Subcutaneous abdominal adipose tissue (tissue), 5 donors: ENCODE data around the gene CHST11.

Source experiments
- H3K27ac ChIP-seq: one replicate; pipeline ENCODE4 v1.7.0; 2013; ENCODE audit warnings: low read depth, mild to moderate bottlenecking, inconsistent platforms, low read length, moderate library complexity
- H3K27me3 ChIP-seq, 5 donors: one replicate each; pipeline ENCODE4 v1.7.0; 2013; ENCODE audit warnings: low read length in 5 of 5, inconsistent platforms in 1 of 5; ENCODE audit not compliant: control insufficient read depth in 5 of 5, insufficient read depth in 4 of 5
- H3K36me3 ChIP-seq, 5 donors: one replicate each; pipeline ENCODE4 v1.7.0; 2013; ENCODE audit warnings: low read length in 5 of 5; ENCODE audit not compliant: control insufficient read depth in 5 of 5, insufficient read depth in 5 of 5
- H3K4me1 ChIP-seq, 5 donors: one replicate each; pipeline ENCODE4 v1.7.0; 2013; ENCODE audit warnings: low read length in 5 of 5, mild to moderate bottlenecking in 3 of 5, moderate library complexity in 1 of 5; ENCODE audit not compliant: control insufficient read depth in 5 of 5, insufficient read depth in 5 of 5
- H3K4me3 ChIP-seq, 5 donors: one replicate each; pipeline ENCODE4 v1.7.0; 2013; ENCODE audit warnings: low read length in 5 of 5, low read depth in 1 of 5
- H3K9ac ChIP-seq, 5 donors: one replicate each; pipeline ENCODE4 v1.7.0; 2013; ENCODE audit warnings: low read length in 5 of 5, mild to moderate bottlenecking in 4 of 5, moderate library complexity in 3 of 5
- H3K9me3 ChIP-seq, 5 donors: one replicate each; pipeline ENCODE4 v1.7.0; 2013; ENCODE audit warnings: low read length in 5 of 5; ENCODE audit not compliant: control insufficient read depth in 5 of 5
- donor health status: healthy.
- donor health status: healthy.
- donor health status: healthy.
- donor health status: healthy.
- donor health status: healthy.

Gene CHST11

GRCh38 chr12:104749545-104749944, 292.8 kb downstream of the CHST11 start:
- Histone ChIP-seq H3K4me1 (peaks cover 0 to 30% (median 6%) of the 10 kb centered on the region in 5 donors), H3K27me3 (peaks cover 0 to 4% (median 0%) of the 10 kb centered on the region in 5 donors), H3K27ac (peak overlapping the region; percentile 15), H3K9ac (no peak overlapping the region), H3K36me3 (no peaks in the 10 kb centered on the region), H3K4me3 (no peak overlapping the region), H3K9me3 (no peaks in the 10 kb centered on the region)

- Histone ChIP-seq H3K36me3 (no peaks in the 10 kb centered on the region), H3K27me3 (peaks cover 0 to 4% (median 0%) of the 10 kb centered on the region in 5 donors), H3K27ac (peak overlapping the region; percentile 15), H3K4me1 (peaks cover 0 to 30% (median 6%) of the 10 kb centered on the region in 5 donors), H3K4me3 (no peak overlapping the region), H3K9ac (no peak overlapping the region), H3K9me3 (no peaks in the 10 kb centered on the region)
These were observed 293.3 kb downstream of the CHST11 start for GRCh38 chr12:104750061-104750460.

- Histone ChIP-seq H3K9me3 (no peaks in the 10 kb centered on the region), H3K27me3 (peaks cover 0 to 4% (median 0%) of the 10 kb centered on the region in 5 donors), H3K9ac (no peak overlapping the region), H3K27ac (no peak overlapping the region), H3K4me3 (no peak overlapping the region), H3K36me3 (no peaks in the 10 kb centered on the region), H3K4me1 (peaks cover 0 to 28% (median 6%) of the 10 kb centered on the region in 5 donors)
These were observed 294.4 kb downstream of the CHST11 start for GRCh38 chr12:104751120-104751519.

- H3K36me3 ChIP-seq: no peaks in the 10 kb centered on the region
- no peaks in the 10 kb centered on the region for H3K9me3 ChIP-seq
- H3K4me3 ChIP-seq: no peak overlapping the region
- peaks cover 0 to 23% (median 6%) of the 10 kb centered on the region in 5 donors for H3K4me1 ChIP-seq
- H3K27me3 ChIP-seq: peaks cover 0 to 4% (median 0%) of the 10 kb centered on the region in 5 donors
- H3K27ac ChIP-seq: no peak overlapping the region
- no peak overlapping the region for H3K9ac ChIP-seq
These were observed 294.8 kb downstream of the CHST11 start for GRCh38 chr12:104751594-104751993.

- Histone ChIP-seq H3K4me3 (no peak overlapping the region), H3K4me1 (peaks cover 0 to 20% (median 6%) of the 10 kb centered on the region in 5 donors), H3K9ac (no peak overlapping the region), H3K36me3 (peaks cover 0 to 3% (median under 1%) of the 10 kb centered on the region in 5 donors), H3K9me3 (no peaks in the 10 kb centered on the region), H3K27ac (no peak overlapping the region), H3K27me3 (peaks cover 0 to 4% (median 0%) of the 10 kb centered on the region in 5 donors)
These were observed 295.3 kb downstream of the CHST11 start for GRCh38 chr12:104752016-104752415.

- Histone ChIP-seq H3K4me1 (peaks cover 0 to 16% (median 6%) of the 10 kb centered on the region in 5 donors), H3K9me3 (no peaks in the 10 kb centered on the region), H3K4me3 (no peak overlapping the region), H3K27ac (no peak overlapping the region), H3K36me3 (peaks cover 0 to 8% (median 5%) of the 10 kb centered on the region in 5 donors), H3K9ac (no peak overlapping the region), H3K27me3 (peaks cover 0 to 4% (median 0%) of the 10 kb centered on the region in 5 donors)
These were observed 296.1 kb downstream of the CHST11 start for GRCh38 chr12:104752881-104753280.

GRCh38 chr12:104756901-104757300, 300.2 kb downstream of the CHST11 start:
- H3K36me3 ChIP-seq: peaks cover 0 to 13% (median 5%) of the 10 kb centered on the region in 5 donors
- H3K9me3 ChIP-seq: no peaks in the 10 kb centered on the region
- H3K4me3 ChIP-seq: no peak overlapping the region
- H3K27ac ChIP-seq: no peak overlapping the region
- no peaks in the 10 kb centered on the region for H3K27me3 ChIP-seq
- H3K9ac ChIP-seq: no peak overlapping the region
- peaks cover 0 to 2% (median 0%) of the 10 kb centered on the region in 5 donors for H3K4me1 ChIP-seq

- Histone ChIP-seq H3K4me1 (peaks cover 0 to 2% (median 0%) of the 10 kb centered on the region in 5 donors), H3K27me3 (no peaks in the 10 kb centered on the region), H3K36me3 (peaks cover 0 to 13% (median 5%) of the 10 kb centered on the region in 5 donors), H3K9ac (no peak overlapping the region), H3K27ac (no peak overlapping the region), H3K4me3 (no peak overlapping the region), H3K9me3 (no peaks in the 10 kb centered on the region)
These were observed 302.0 kb downstream of the CHST11 start for GRCh38 chr12:104758771-104759170.

- Histone ChIP-seq H3K9me3 (no peaks in the 10 kb centered on the region), H3K27ac (no peak overlapping the region)
These were observed 304.3 kb downstream of the CHST11 start for GRCh38 chr12:104761091-104761490.

GRCh38 chr12:104761611-104762010, 304.9 kb downstream of the CHST11 start:
- Histone ChIP-seq H3K9ac (no peak overlapping the region), H3K9me3 (no peaks in the 10 kb centered on the region), H3K27me3 (no peaks in the 10 kb centered on the region), H3K4me3 (no peak overlapping the region), H3K27ac (no peak overlapping the region), H3K4me1 (peaks cover 0 to 2% (median 0%) of the 10 kb centered on the region in 5 donors), H3K36me3 (peaks cover 0 to 13% (median 5%) of the 10 kb centered on the region in 5 donors)

More at GRCh38 chr12:104761091-104761490, 304.3 kb downstream of the CHST11 start:
- H3K36me3 ChIP-seq: peaks cover 0 to 13% (median 5%) of the 10 kb centered on the region in 5 donors
- H3K4me3 ChIP-seq: no peak overlapping the region
- H3K27me3 ChIP-seq: no peaks in the 10 kb centered on the region
- H3K4me1 ChIP-seq: peaks cover 0 to 2% (median 0%) of the 10 kb centered on the region in 5 donors
- no peak overlapping the region for H3K9ac ChIP-seq
